NCI-H2196 treated with DMSO at 0.1 percent for 48 hours (cell line): ENCODE measurements around the gene IFFO2.

Experiments
- DNase-seq: peaks from one replicate; lab custom pipeline; 2025; ENCODE audit not compliant: unreplicated experiment; lab: John Stamatoyannopoulos, UW

IFFO2 gene

GRCh38 chr1:18938008-18938706, 18.3 kb downstream of the IFFO2 start:
- DNase-seq = no peak

GRCh38 chr1:18937539-18937938, 18.9 kb downstream of the IFFO2 start:
- DNase-seq = no peak

DNA sequence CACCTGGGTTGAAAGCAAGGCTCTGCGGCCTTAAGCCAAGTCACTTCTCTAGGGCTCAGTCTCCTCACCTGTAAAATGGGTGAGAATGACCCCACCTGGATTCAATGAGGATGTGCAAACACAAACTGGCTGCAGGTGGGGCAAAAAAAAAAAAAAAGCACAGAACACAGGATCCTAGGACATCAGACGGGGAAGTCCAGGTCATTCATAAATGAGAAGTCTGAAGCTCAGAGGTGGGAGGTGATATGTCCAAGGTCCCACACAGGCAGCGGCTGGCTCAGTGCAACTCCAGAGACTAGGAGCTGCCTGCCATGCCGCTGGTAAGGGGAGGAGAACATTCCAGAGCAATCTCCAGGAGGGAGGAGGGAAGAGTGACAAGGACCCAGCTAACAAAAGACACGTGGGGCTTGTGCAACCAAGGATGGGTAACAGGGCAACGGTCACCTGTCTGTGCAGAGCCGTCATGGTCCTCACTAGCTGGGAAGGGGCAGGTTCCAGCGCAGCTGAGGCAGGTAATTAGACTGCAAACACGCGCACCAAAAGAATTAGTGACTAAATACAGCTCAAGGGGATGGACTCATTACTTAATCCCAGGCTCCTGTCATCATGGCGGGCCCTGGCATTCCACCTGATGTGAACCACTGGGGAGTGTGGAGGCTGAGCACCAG, 19.5 kb downstream of the IFFO2 start:
- no peak for DNase-seq

GRCh38 chr1:18936471-18936813, 20.0 kb downstream of the IFFO2 start:
- no peak for DNase-seq

- no peak for DNase-seq
Observed at GRCh38 chr1:18934205-18935000, 22.1 kb downstream of the IFFO2 start.

DNA sequence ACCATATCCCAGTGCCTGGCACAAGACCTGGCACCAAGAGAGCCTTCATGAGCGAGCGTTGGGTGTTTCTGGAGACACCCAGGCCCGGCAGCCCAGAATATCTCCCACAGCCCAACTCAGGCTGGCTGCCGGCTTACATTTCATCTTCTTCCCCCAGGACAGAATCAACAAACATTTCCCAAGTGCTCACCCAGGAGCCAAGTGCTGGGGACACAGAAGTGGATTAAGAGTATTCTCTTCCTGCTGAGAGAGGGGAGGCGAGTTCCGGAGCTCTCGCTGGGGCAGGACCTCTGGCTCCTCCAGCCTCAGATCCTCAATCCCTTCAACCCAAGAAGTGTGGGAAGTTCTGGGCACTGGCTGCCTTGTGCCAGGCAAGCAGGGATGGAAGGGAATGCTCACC, 23.6 kb downstream of the IFFO2 start:
- DNase-seq = no peak

- DNase-seq = no peak
Observed at GRCh38 chr1:18932387-18932786, 24.1 kb downstream of the IFFO2 start.

GRCh38 chr1:18931730-18932129, 24.7 kb downstream of the IFFO2 start:
- no peak for DNase-seq

GRCh38 chr1:18929686-18930085, 26.8 kb downstream of the IFFO2 start:
- DNase-seq = no peak

DNA sequence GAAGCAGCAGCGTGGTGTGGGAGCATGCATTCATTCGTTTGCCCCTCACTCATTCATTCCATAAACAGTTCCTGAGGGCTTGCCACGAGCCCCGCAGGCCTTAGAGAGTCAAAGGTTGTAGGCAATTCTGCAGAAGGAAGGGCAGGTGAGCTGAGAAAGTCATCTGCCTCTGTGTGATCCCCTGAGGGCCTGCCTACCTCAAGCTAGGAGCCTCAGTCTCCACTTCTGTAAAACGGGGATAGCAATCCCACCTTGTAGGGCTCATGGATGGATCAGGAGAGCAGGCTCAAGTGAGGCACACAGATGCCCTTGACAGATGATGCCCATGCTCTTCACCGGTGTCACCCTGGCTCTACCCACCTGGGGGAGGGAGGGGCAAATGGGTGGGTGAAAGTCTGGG, 27.5 kb downstream of the IFFO2 start:
- DNase-seq = no peak

DNA sequence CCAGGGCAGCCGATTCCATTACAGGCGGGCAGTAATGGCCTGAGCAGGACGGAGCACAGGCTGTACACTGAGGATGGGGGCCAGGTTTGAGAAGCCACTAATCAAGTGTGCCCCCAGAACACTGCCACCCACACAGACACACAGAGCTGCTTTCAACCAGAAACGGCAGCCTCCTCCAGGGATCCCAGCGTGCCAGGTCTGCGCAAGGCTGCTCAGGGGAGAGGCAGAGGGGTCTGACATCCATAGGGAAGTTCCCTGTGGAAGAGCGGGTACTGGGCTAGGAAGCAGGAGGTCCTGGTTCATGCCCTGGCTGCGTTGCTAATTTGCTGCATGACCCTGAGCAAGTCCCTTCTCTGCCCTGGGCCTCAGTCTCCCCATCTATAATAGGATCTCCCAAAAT, 28.1 kb downstream of the IFFO2 start:
- DNase-seq = no peak

DNA sequence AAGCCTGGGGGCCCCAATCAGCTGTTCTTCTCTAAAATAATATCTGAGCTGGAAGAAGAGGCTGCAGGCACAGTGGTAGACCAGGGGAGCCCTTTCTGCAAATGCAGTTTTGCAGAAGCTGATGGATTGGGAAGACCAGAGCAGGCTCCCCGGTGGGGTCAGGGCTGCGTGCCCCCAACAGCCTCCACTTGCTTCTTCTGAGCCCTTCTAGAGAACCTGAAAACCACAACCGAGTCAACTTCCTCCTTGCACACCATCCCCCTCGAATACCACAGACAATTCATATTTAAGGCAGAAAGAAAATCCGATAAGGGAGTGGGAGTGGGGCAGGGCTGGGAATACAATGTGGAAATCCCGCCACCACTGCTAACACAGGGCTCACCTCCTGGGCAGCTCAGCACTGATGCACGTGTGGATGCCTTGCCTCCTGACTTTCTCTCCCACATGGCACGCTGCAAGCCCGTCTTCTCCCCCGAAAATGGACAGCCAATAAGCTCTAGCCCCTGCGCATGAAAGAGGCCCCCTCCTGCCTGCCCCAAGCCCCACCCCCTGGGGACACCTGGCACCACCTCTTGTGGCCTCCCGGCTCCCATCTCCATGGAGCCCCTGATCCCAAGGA, 28.7 kb downstream of the IFFO2 start:
- DNase-seq = no peak

GRCh38 chr1:18927082-18927653, 29.3 kb downstream of the IFFO2 start:
- DNase-seq = no peak

- no peak for DNase-seq
Observed at GRCh38 chr1:18926315-18927081, 30.0 kb downstream of the IFFO2 start.

DNA sequence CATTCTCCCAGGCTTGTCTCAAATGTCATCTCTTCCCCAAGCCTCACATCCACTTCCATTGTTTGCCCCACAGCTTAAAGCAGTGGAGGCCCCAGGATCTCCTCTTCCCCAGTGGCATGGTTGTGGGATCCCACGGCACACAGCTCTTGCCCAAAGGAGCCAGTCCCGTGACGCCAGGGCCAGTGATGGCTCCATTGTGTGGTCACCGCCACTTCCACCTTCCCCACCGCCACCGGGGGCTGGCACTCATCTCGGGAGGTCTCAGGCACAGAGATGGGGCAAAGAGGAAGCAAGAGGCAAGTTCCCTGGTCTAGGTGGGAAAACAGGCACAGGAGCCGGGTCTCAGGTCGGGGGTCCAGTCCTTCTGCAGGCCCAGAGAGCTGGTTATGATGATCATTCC, 31.2 kb downstream of the IFFO2 start:
- no peak for DNase-seq

- no peak for DNase-seq
Observed at GRCh38 chr1:18924221-18924691, 32.2 kb downstream of the IFFO2 start.

DNA sequence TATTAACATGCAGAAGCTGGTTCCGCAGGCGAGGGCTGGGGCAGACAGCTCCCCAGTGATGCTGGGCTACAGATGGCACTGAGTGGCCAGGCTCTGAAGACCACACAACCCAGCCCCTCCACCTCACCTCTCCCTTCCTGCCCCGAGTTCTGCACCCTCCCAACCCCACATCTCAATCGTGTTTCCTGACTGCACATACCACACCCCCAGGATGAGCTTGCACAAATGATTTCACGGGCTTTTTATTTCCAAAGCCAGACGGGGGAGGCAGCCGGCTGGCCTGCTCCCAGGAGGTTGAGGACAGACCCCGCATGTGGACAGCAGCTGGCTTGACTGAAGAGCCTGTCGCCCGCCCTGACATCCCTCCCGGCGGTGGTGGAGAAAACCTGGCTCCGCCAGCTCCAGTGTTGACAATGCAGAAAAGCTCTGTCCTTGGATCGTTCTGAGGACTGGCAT, 32.7 kb downstream of the IFFO2 start:
- no peak for DNase-seq

- DNase-seq = no peak
Observed at GRCh38 chr1:18922848-18923755, 33.4 kb downstream of the IFFO2 start.

DNA sequence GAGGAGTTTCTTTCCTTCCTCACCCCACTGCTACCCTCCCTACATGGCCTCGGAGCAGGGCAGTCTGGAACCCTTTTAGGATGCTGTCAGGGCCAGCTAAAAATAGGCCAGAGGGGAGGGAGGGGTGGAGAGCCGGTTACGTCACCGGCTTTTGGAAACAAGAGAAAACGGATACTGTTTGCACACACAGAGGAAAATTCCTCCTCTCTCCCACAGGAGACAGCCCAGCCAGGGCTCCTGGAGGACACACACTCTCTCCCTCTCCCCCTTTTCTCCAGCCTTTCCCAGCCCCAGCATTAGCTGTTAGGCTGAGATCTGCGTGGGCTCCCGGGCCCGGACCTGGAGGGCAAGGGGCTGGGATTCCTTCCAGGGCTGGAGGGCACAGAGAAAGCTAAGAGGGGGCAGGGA, 34.2 kb downstream of the IFFO2 start:
- no peak for DNase-seq
